ENCODE measurements around the gene G3BP2.
"Not testable (repeated sequence)": the region's sequence is repeated elsewhere in the genome, so short reads cannot be mapped to it uniquely, and the experiment has no call there.

The G3BP2 gene

GRCh38 chr4:75673027-75673958 lies at the start of gene G3BP2:
G3BP2 (minus strand) TSS chr4:75673411; CDS start chr4:75662025, 11,386 bp downstream.
- DNase-seq (ENCODE audit: low read depth in 2 of 3, low spot score in 1 of 3), result peak; percentile 94 to 96 (median 94)

DNA sequence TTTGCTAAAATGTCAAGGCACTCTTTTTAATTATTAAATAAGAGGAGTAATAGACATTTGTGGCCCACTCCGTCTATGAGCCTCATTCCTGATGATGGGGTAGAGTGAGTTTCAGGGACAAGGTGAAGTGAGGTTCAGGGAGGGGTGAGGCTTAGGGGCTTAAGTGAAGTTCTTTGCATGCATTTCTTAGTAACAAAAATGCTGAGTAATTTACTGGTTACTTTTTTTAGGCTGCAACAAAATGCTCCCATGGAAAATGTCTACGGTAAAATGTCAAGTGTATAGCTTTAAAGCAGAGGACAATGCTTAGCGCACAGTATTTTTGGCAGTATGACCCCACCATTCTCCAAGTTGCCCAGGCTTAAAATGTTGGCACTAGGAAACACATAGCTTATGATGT lies 49.2 kb upstream of the G3BP2 start:
- no peak for DNase-seq (ENCODE audit: low read depth in 2 of 3, low spot score in 1 of 3)

DNA sequence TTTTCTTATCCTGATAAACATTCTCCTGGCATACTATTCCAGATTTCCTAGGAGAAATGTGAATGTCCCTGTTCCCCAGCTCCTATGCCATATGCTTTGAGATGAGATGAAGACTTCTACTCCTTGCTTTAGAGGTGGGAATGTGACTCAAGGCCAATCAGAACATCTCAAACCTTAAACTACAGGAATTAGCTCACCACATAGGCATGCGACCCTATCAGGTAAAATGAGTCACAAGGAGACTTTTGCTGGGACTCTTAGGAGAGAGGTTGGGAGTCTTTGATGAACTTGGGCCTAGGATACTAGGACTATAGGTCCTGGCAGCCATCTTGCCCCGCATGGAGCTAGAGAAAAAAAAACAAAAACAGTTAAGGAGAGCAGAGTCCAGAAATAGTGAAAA lies 45.3 kb upstream of the G3BP2 start:
- no peak for DNase-seq (ENCODE audit: low read depth in 2 of 3, low spot score in 1 of 3)

DNA sequence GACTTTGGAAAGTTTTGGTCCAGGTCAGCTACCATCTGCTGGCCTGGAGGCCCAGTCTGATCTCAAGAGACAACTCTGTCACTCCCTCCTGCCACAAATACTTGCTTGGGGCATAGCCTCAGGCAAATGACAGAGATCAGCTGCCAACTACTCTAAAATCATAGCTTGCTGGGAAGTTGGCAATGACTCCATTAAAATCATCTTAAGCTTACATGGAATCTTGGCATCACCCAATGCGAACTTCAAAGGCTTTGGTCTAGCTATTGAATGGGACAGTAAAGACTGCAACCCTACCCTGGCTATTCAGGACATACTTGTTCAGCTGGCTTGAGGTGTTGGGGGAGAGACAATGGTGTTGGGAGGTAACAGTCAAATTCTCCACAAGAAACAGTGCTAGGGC lies 44.2 kb upstream of the G3BP2 start:
- no peak for DNase-seq (ENCODE audit: low read depth in 2 of 3, low spot score in 1 of 3)

DNA sequence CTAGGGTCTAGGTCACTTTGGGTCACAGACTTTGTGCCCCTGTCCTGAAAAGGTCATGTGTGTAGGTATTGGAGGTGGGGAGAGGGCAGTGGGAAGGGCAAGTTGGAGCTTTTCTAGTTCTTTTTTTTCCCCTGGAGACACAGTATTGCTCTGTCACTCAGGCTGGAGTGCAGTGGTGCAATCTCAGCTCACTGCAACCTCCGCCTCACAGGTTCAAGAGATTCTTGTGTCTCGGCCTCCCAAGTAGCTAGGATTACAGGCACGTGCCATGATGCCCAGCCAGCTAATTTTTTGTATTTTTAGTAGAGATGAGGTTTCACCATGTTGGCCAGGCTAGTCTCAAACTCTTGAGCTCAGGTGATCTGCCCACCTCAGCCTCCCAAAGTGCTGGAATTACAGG lies 42.8 kb upstream of the G3BP2 start:
- DNase-seq (ENCODE audit: low read depth in 2 of 3, low spot score in 1 of 3), result not testable (repeated sequence)

DNA sequence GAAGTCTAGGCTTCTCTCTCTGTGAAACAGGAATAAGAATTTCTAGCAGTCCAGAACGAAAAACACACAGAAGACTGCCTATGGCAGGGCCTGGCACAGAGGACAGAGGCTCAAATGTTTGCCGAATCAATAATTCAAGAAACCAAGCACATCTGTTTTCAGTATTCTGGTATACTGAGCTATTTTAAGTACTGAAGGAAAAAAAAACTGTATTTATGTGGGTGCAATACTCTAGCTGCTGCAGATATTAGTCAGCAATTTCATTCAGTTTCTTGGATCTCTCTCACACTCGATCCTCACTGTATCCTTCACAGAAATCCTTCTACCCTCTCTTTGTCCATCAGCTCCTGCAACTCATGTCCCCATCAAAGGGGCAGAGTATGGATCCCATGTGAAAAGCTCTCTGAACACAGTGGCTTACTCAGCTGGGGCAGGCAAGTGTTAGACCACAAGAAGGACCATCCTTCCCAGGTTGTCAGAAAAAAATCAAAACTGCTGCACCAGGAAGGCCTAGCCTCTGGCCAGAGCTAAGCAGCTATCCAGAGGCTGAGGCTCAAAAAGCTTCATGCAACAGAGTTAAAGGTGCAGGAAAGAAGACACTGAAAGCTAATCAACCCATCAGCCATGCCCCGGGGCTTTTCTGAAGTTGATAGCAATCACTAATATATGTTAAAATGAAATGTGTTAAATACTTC lies 42.0 kb upstream of the G3BP2 start:
- DNase-seq (ENCODE audit: low read depth in 2 of 3, low spot score in 1 of 3), result no peak

DNA sequence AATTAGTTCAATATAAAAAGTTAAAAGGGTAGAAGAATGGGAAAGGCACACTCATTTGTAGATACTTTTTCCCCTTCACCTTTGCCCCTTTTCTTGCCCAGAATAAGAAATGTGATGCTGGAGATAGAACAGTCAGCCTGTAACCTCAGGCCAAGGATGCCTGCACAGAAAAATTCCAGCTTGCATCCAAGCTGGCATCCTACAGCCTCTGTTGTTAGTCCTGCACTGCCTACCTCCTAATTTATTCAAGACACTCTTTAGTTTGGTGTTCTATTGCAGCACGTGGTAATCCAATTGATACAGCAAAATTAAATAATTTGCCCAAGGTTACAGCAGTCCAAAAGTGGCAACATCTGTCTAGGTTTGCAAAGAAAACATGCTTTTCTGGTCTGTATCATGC lies 41.5 kb upstream of the G3BP2 start:
- no peak for DNase-seq (ENCODE audit: low read depth in 2 of 3, low spot score in 1 of 3)

DNA sequence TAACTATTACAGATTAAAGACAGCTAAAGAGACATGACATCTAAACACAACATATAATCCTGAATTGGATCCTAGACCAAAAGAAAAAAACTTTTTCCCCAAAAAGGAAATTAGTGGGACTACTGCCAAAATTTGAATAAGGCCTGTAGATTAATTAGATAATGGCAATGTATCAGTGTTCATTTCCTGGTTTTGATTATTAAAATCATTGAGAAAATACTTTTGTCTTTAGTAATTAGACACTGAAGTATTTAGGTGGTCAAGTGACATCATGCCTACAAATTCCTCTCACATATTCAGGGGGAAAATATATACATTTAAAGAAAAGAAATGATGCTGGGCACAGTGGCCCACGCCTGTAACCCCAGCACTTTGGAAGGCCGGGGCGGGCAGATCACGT lies 40.8 kb upstream of the G3BP2 start:
- no peak for DNase-seq (ENCODE audit: low read depth in 2 of 3, low spot score in 1 of 3)

- DNase-seq (ENCODE audit: low read depth in 2 of 3, low spot score in 1 of 3), result no peak
These were observed 37.0 kb upstream of the G3BP2 start for GRCh38 chr4:75710246-75710645.

DNA sequence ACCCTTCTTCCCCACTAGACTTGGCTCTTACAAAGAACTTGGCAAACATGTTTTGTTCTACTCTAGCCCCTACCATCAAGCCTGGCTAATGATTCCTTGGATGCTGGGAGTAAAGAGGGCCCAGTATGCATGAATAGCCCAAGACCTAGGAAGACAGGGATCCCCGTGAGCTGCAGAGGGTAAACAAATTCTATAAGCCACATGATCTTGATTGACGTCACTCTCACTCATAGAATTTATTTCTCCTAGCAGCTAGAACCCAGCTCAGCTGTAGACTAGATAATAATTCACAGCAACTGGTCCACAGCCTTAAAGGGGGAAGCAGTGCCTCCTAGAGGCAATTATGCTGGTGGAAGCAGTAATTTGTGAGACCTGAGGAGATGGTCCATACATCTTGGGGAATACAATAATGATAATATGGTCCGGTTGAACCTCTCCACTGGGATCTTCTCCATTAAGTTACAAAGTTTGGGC lies 35.0 kb upstream of the G3BP2 start:
- peak in 1 of 3 donors; percentile 15 for DNase-seq (ENCODE audit: low read depth in 2 of 3, low spot score in 1 of 3)

- DNase-seq (ENCODE audit: low read depth in 2 of 3, low spot score in 1 of 3), result no peak
These were observed 32.2 kb upstream of the G3BP2 start for GRCh38 chr4:75705198-75705977.

DNA sequence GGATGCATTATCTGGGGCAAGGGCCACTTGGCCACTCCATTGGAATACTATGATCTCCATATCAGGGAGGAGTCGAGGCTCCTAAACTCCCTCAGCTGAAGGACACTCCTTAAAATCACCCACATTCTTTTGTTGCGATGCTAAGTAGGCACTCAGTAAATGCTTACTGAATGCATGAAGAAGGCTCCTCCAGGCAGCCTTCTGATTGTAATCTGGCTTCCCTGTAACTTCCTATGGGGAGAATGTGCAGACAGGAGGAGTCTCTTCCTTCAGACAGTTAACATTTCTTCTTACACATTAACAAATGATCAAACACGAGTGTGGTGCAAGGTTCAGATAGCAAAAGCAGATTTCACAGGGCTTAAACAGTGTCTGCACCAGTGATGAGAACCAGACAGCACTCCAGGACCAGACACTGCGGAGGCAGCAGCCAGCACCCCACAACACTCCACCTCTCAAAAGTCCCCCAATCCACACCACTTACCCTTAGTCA lies 29.8 kb upstream of the G3BP2 start:
- no peak for DNase-seq (ENCODE audit: low read depth in 2 of 3, low spot score in 1 of 3)

DNA sequence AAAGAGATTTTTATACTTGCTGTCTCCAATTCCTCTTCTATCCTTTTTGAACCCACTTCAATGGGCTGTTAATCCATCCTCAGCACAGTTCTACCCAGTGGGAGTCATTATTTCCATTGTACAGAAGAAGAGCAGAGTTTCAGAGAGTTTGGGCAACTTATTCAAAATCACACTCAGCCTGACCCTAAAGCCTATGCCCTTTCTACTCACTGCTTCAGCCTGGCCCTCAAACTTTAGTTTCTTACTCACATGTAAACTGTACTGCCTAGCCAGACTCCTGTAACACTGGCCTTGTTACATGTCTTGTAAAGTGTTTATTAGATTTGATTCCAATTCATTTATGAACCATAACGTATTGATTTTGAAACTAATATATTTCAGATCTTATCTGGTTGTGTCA lies 26.1 kb upstream of the G3BP2 start:
- DNase-seq (ENCODE audit: low read depth in 2 of 3, low spot score in 1 of 3), result no peak

DNA sequence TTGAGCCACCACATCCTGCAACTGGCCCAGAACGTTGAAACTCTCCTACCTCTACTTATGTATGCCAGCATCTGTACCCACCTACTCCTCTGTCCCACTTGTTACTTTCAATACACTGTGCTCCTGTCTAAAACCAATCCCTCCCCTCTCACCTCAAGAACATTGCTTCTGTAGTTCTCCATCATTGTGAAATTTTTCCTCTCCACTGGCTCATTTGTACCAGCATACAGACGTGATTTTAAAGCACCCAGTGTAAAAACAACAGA lies 25.7 kb upstream of the G3BP2 start:
- DNase-seq (ENCODE audit: low read depth in 2 of 3, low spot score in 1 of 3), result no peak

- no peak for DNase-seq (ENCODE audit: low read depth in 2 of 3, low spot score in 1 of 3)
These were observed 25.2 kb upstream of the G3BP2 start for GRCh38 chr4:75698162-75698962.

GRCh38 chr4:75696581-75696980 lies 23.4 kb upstream of the G3BP2 start:
- DNase-seq (ENCODE audit: low read depth in 2 of 3, low spot score in 1 of 3), result no peak

DNA sequence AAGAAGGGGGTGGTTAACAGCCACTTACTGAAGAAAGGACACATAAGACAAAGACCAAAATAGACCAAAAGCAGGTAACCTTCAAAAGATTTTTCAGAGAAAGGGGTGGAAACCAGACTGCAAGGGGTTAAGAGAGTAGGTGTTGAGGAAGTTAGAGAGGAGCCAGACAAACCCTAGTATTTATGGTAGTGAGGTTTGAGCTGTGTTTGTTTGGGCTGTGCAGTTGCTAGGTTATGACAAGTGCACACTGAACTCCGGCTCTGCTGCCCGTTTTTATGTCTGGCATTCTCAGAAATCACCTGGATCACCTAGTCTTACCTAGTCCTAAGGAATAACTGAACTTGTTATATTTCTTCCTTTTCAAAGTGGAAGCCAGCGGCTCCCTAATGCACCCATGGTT lies 22.9 kb upstream of the G3BP2 start:
- no peak for DNase-seq (ENCODE audit: low read depth in 2 of 3, low spot score in 1 of 3)

GRCh38 chr4:75692066-75692465 lies 18.9 kb upstream of the G3BP2 start:
- DNase-seq (ENCODE audit: low read depth in 2 of 3, low spot score in 1 of 3), result not testable (repeated sequence)

DNA sequence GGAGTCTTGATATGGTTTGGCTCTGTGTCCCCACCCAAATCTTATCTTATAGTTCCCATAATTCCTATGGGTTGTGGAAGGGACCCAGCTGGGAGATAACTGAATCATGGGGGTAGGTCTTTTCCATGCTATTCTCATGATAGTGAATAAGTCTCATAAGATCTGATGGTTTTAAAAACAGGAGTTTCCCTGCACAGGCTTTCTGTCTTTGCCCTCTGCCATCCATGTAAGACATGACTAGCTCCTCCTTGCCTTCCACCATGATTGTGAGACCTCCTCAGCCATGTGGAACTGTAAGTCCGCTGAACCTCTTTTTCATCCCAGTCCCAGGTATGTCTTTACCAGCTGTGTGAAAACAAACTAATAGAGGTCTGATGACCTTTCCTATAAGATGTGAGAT lies 13.9 kb upstream of the G3BP2 start:
- DNase-seq (ENCODE audit: low read depth in 2 of 3, low spot score in 1 of 3), result not testable (repeated sequence)

GRCh38 chr4:75686346-75686745 lies 13.1 kb upstream of the G3BP2 start:
- DNase-seq (ENCODE audit: low read depth in 2 of 3, low spot score in 1 of 3), result no peak
